Neural cell (in vitro differentiated cells): Measurements from ENCODE around the gene CRPPA. TPM values are rescaled to one million over a fixed set of nuclear protein-coding genes. Genes with fewer than 3 reads are reported as not detected.

ENCODE experiments used
- H2AFZ ChIP-seq: fragments of 200-600, 300-800 bp; sonication (generic), shearing (Covaris generic); 2 replicates; pipeline ENCODE4 v1.6.0; 2014; ENCODE audit warnings: low read depth, mild to moderate bottlenecking, antibody characterized with exemption, low read length, moderate library complexity
- H3F3A ChIP-seq: fragments of 200-600 bp; shearing (Covaris generic); 2 replicates; pipeline ENCODE4 v1.6.1; 2016; ENCODE audit warnings: mild to moderate bottlenecking, moderate library complexity, mixed read lengths, antibody characterized with exemption, low read length; ENCODE audit not compliant: insufficient read depth, poor library complexity, severe bottlenecking
- H3K27ac ChIP-seq: fragments of 200-600, 300-800 bp; sonication (generic), shearing (Covaris generic); 2 replicates; pipeline ENCODE4 v1.5.1; 2014; ENCODE audit warnings: mild to moderate bottlenecking, low read length, moderate library complexity
- H3K27me3 ChIP-seq: fragments of 300-800, 200-600 bp; sonication (generic), shearing (Covaris generic); 2 replicates; pipeline ENCODE4 v1.6.0; 2014; ENCODE audit warnings: mild to moderate bottlenecking, low read depth, low read length, moderate library complexity; ENCODE audit not compliant: insufficient read depth
- H3K36me3 ChIP-seq: fragments of 300-800, 200-600 bp; sonication (generic), shearing (Covaris generic); 2 replicates; pipeline ENCODE4 v1.5.1; 2014; ENCODE audit warnings: mild to moderate bottlenecking, antibody characterized with exemption, low read length, moderate library complexity; ENCODE audit not compliant: insufficient read depth
- H3K4me2 ChIP-seq: fragments of 300-800, 200-600 bp; sonication (generic), shearing (Covaris generic); 2 replicates; pipeline ENCODE4 v1.6.0; 2014; ENCODE audit warnings: mild to moderate bottlenecking, low read length
- H3K4me3 ChIP-seq: fragments of 300-800, 200-600 bp; sonication (generic), shearing (Covaris generic); 2 replicates; pipeline ENCODE4 v1.5.1; 2014; ENCODE audit warnings: mild to moderate bottlenecking, low read length, moderate library complexity
- H3K79me2 ChIP-seq: fragments of 200-600 bp; shearing (Covaris generic); replicated peaks from 2 replicates; pipeline ENCODE4 v1.6.0; 2014; ENCODE audit warnings: mild to moderate bottlenecking, low read length, moderate library complexity; ENCODE audit not compliant: insufficient read depth
- H3K9ac ChIP-seq: fragments of 300-800, 200-600 bp; sonication (generic), shearing (Covaris generic); 2 replicates; pipeline ENCODE4 v1.6.1; 2016; ENCODE audit warnings: mild to moderate bottlenecking, low read length, mixed read lengths
- H3K9me2 ChIP-seq: fragments of 200-600 bp; shearing (Covaris generic); 2 replicates; pipeline ENCODE4 v1.6.1; 2016; ENCODE audit warnings: mild to moderate bottlenecking, low read length, mixed read lengths; ENCODE audit not compliant: insufficient read depth
- H3K9me3 ChIP-seq: fragments of 200-600, 300-800 bp; sonication (generic), shearing (Covaris generic); 2 replicates; pipeline ENCODE4 v1.6.1; 2016; ENCODE audit warnings: mild to moderate bottlenecking, mixed run types, low read length, moderate library complexity, mixed read lengths
- H4K20me1 ChIP-seq: fragments of 200-600 bp; shearing (Covaris generic); 2 replicates; pipeline ENCODE4 v1.6.1; 2016; ENCODE audit warnings: mild to moderate bottlenecking, mixed run types; ENCODE audit not compliant: insufficient read depth
- CTCF ChIP-seq: fragments of 450-650 bp; IDR thresholded peaks from 2 replicates; pipeline ENCODE4 v1.5.1; 2014; ENCODE audit warnings: antibody characterized with exemption, mild to moderate bottlenecking, moderate library complexity; ENCODE audit not compliant: poor library complexity, severe bottlenecking
- EP300 ChIP-seq: fragments of 450-650 bp; conservative IDR thresholded peaks from 2 replicates; pipeline ENCODE4 v1.6.1; 2014; ENCODE audit warnings: antibody characterized with exemption, mild to moderate bottlenecking, moderate library complexity; ENCODE audit not compliant: poor library complexity, severe bottlenecking
- EZH2 ChIP-seq: fragments of 200-600, 300-800 bp; shearing (Covaris generic), sonication (generic); IDR thresholded peaks from 2 replicates; pipeline ENCODE4 v1.6.1; 2014; ENCODE audit warnings: antibody characterized with exemption, low read length, borderline replicate concordance, mild to moderate bottlenecking; ENCODE audit not compliant: insufficient read depth, poor library complexity, severe bottlenecking
- MXI1 ChIP-seq: fragments of 450-650 bp; conservative IDR thresholded peaks from 2 replicates; pipeline ENCODE4 v1.6.1; 2014; ENCODE audit warnings: antibody characterized with exemption, mild to moderate bottlenecking; ENCODE audit not compliant: poor library complexity, severe bottlenecking
- POLR2AphosphoS5 ChIP-seq: IDR thresholded peaks from 2 replicates; pipeline ENCODE4 v1.6.1; 2012
- REST ChIP-seq: IDR thresholded peaks from 2 replicates; pipeline ENCODE4 v1.6.1; 2012; ENCODE audit warnings: borderline replicate concordance
- SMC3 ChIP-seq: fragments of 450-650 bp; conservative IDR thresholded peaks from 2 replicates; pipeline ENCODE4 v1.6.1; 2014; ENCODE audit warnings: antibody characterized with exemption, mild to moderate bottlenecking, moderate library complexity; ENCODE audit not compliant: poor library complexity
- TAF1 ChIP-seq: IDR thresholded peaks from 2 replicates; pipeline ENCODE4 v1.6.1; 2012; ENCODE audit warnings: low read depth
- polyA plus RNA-seq: library from polyadenylated mRNA; depleted of rRNA; stranded (reverse); fragments of >200 nt; gene quantifications from 2 replicates; pipeline ENCODE4 v1.2.3, GENCODE V29; 2014

CRPPA gene
- polyA plus RNA-seq, 1 donor from 2014 or later: 0.05 TPM

GRCh38 chr7:16397501-16398145 lies 23.7 kb downstream of the CRPPA start:
- Histone ChIP-seq H3K9me3 (peaks cover 35% of the 10 kb centered on the region), H3K4me3 (no peak overlapping the region), H3K27ac (no peak overlapping the region), H3K27me3 (no peaks in the 10 kb centered on the region), H3K9ac (no peak overlapping the region), H3K4me2 (no peak overlapping the region), H3K36me3 (peaks cover 21% of the 10 kb centered on the region), H2AFZ (no peak overlapping the region), H3F3A (no peaks in the 10 kb centered on the region), H4K20me1 (no peaks in the 10 kb centered on the region), H3K9me2 (no peaks in the 10 kb centered on the region), H3K79me2 (no peaks in the 10 kb centered on the region)
- TF ChIP-seq EZH2 (no peak), POLR2AphosphoS5 (peak; percentile 29), EP300 (peak; percentile 86)

- no peak for TF ChIP-seq TAF1
- no peak for TF ChIP-seq REST
- no peak for TF ChIP-seq EZH2
- TF ChIP-seq SMC3: no peak
- no peak for TF ChIP-seq MXI1
- no peak for TF ChIP-seq CTCF
- no peak overlapping the region for H3K27ac ChIP-seq
- no peak overlapping the region for H3K4me3 ChIP-seq
- H2AFZ ChIP-seq: no peak overlapping the region
- H3K79me2 ChIP-seq: no peaks in the 10 kb centered on the region
- no peak overlapping the region for H3K9ac ChIP-seq
- peaks cover 35% of the 10 kb centered on the region for H3K9me3 ChIP-seq
- H3K4me2 ChIP-seq: no peak overlapping the region
- H3K9me2 ChIP-seq: no peaks in the 10 kb centered on the region
- no peaks in the 10 kb centered on the region for H3K27me3 ChIP-seq
- no peaks in the 10 kb centered on the region for H4K20me1 ChIP-seq
- H3F3A ChIP-seq: no peaks in the 10 kb centered on the region
- H3K36me3 ChIP-seq: peaks cover 21% of the 10 kb centered on the region
Observed at GRCh38 chr7:16396766-16397500, 24.4 kb downstream of the CRPPA start.
